Measurements from ENCODE around the gene KXD1.

The KXD1 gene

GRCh38 chr19:18603958-18604819 lies 46.5 kb downstream of the KXD1 start:
- DNase-seq, result no peak

- DNase-seq, result no peak
Observed at GRCh38 chr19:18604820-18605159, 47.1 kb downstream of the KXD1 start.

GRCh38 chr19:18605196-18605545 lies 47.5 kb downstream of the KXD1 start:
- no peak for DNase-seq

- DNase-seq, result no peak
Observed at GRCh38 chr19:18605546-18606280, 48.0 kb downstream of the KXD1 start.

- DNase-seq, result no peak
Observed at GRCh38 chr19:18606281-18607225, 48.9 kb downstream of the KXD1 start, which contains the start of gene CRLF1. TSS of gene CRLF1 (minus strand) at chr19:18606799. CDS start at chr19:18606656, 143 bp downstream.

- no peak for DNase-seq
Observed at GRCh38 chr19:18607226-18608101, 49.8 kb downstream of the KXD1 start.

GRCh38 chr19:18608102-18608804 lies 50.6 kb downstream of the KXD1 start:
- DNase-seq, result no peak

- no peak for DNase-seq
Observed at GRCh38 chr19:18608805-18609716, 51.4 kb downstream of the KXD1 start.

GRCh38 chr19:18609717-18610051 lies 52.0 kb downstream of the KXD1 start:
- no peak for DNase-seq

GRCh38 chr19:18610245-18610555 lies 52.5 kb downstream of the KXD1 start:
- DNase-seq, result no peak

GRCh38 chr19:18610556-18611326 lies 53.1 kb downstream of the KXD1 start:
- DNase-seq, result no peak

- DNase-seq, result no peak
Observed at GRCh38 chr19:18611327-18612050, 53.8 kb downstream of the KXD1 start.

- DNase-seq, result no peak
Observed at GRCh38 chr19:18612051-18612771, 54.5 kb downstream of the KXD1 start.

GRCh38 chr19:18612772-18613588 lies 55.3 kb downstream of the KXD1 start, which contains the start of gene TMEM59L:
TSS of gene TMEM59L (plus strand) at chr19:18612870. CDS start at chr19:18612959, 89 bp downstream.
- peak; percentile 22 for DNase-seq

GRCh38 chr19:18613589-18614234 lies 56.0 kb downstream of the KXD1 start:
- no peak for DNase-seq

GRCh38 chr19:18616023-18616422 lies 58.4 kb downstream of the KXD1 start:
- DNase-seq, result no peak

- DNase-seq, result no peak
Observed at GRCh38 chr19:18617562-18617961, 59.9 kb downstream of the KXD1 start.
